Amniotic stem cell (primary cell): Measurements from ENCODE around the gene OR10H5.
"Not testable (repeated sequence)": the region's sequence is repeated elsewhere in the genome, so short reads cannot be mapped to it uniquely, and the experiment has no call there.

Experiments used
- DNase-seq: peaks from one replicate; lab custom pipeline; 2025; lab: John Stamatoyannopoulos, UW

Gene OR10H5

GRCh38 chr19:15811476-15811875, 24.0 kb downstream of the OR10H5 start:
- no peak for DNase-seq

GRCh38 chr19:15812060-15812722, 24.7 kb downstream of the OR10H5 start:
- DNase-seq: no peak

- no peak for DNase-seq
Observed at GRCh38 chr19:15813916-15814315, 26.5 kb downstream of the OR10H5 start.

GRCh38 chr19:15815306-15815705, 27.8 kb downstream of the OR10H5 start, which contains the start of gene OR10H1:
OR10H1 (minus strand) TSS chr19:15815664; CDS start chr19:15808037, 7,627 bp downstream.
- no peak for DNase-seq

- no peak for DNase-seq
Observed at GRCh38 chr19:15820646-15821045, 33.2 kb downstream of the OR10H5 start.

GRCh38 chr19:15825753-15826152, 38.3 kb downstream of the OR10H5 start:
- no peak for DNase-seq

- DNase-seq: no peak
Observed at GRCh38 chr19:15828121-15828610, 40.7 kb downstream of the OR10H5 start.

GRCh38 chr19:15828611-15829305, 41.3 kb downstream of the OR10H5 start:
- not testable (repeated sequence) for DNase-seq

- no peak for DNase-seq
Observed at GRCh38 chr19:15829306-15829698, 41.8 kb downstream of the OR10H5 start.

GRCh38 chr19:15829786-15830185, 42.3 kb downstream of the OR10H5 start:
- DNase-seq: no peak

- no peak for DNase-seq
Observed at GRCh38 chr19:15831626-15832025, 44.2 kb downstream of the OR10H5 start.

- DNase-seq: not testable (repeated sequence)
Observed at GRCh38 chr19:15834232-15834631, 46.8 kb downstream of the OR10H5 start.

GRCh38 chr19:15835565-15836329, 48.3 kb downstream of the OR10H5 start:
- not testable (repeated sequence) for DNase-seq

- peak; percentile 91 for DNase-seq
Observed at GRCh38 chr19:15836330-15837220, 49.1 kb downstream of the OR10H5 start.

GRCh38 chr19:15837221-15837731, 49.8 kb downstream of the OR10H5 start:
- no peak for DNase-seq

- no peak for DNase-seq
Observed at GRCh38 chr19:15838351-15838750, 50.9 kb downstream of the OR10H5 start.

- not testable (repeated sequence) for DNase-seq
Observed at GRCh38 chr19:15839888-15840287, 52.4 kb downstream of the OR10H5 start.

- no peak for DNase-seq
Observed at GRCh38 chr19:15840833-15841232, 53.4 kb downstream of the OR10H5 start.

- no peak for DNase-seq
Observed at GRCh38 chr19:15841875-15842569, 54.6 kb downstream of the OR10H5 start.

- DNase-seq: no peak
Observed at GRCh38 chr19:15843203-15843893, 55.9 kb downstream of the OR10H5 start.
